ENCODE measurements around the gene STAT3.
"Not testable (repeated sequence)": the region's sequence is repeated elsewhere in the genome, so short reads cannot be mapped to it uniquely, and the experiment has no call there.

Gene STAT3

GRCh38 chr17:42270596-42270995 is 117.6 kb downstream of the STAT3 start:
- TF ChIP-seq, protein P1, sequence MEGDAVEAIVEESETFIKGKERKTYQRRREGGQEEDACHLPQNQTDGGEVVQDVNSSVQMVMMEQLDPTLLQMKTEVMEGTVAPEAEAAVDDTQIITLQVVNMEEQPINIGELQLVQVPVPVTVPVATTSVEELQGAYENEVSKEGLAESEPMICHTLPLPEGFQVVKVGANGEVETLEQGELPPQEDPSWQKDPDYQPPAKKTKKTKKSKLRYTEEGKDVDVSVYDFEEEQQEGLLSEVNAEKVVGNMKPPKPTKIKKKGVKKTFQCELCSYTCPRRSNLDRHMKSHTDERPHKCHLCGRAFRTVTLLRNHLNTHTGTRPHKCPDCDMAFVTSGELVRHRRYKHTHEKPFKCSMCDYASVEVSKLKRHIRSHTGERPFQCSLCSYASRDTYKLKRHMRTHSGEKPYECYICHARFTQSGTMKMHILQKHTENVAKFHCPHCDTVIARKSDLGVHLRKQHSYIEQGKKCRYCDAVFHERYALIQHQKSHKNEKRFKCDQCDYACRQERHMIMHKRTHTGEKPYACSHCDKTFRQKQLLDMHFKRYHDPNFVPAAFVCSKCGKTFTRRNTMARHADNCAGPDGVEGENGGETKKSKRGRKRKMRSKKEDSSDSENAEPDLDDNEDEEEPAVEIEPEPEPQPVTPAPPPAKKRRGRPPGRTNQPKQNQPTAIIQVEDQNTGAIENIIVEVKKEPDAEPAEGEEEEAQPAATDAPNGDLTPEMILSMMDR (IDR thresholded peaks at IDR 0.05; ENCODE audit: insufficient read depth, low read depth, low read length, missing control alignments) = no peak
- no peak for DNase-seq (ENCODE audit: low read depth)
- H3K4me3 ChIP-seq (ENCODE audit: low read depth, low read length) = no peak overlapping the region

DNA sequence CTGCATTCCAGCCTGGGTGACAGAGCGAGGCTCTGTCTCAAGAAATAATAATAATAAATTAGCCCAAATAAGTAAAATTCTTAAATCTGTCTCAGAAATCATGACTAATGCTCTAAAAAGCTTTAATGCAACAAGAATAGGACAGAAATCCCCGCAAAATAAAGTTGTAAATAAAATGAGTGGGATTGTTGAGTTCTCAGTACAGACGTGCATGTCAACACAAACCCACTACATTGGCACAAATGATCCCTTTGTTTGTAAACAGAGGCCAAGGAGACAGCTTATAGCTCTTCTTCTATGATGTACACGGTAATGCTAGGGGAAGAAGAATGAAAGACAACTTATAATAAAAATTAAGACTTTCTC is 118.1 kb downstream of the STAT3 start:
- TF ChIP-seq, protein P1 (IDR thresholded peaks at IDR 0.05; ENCODE audit: insufficient read depth, low read depth, low read length, missing control alignments) = no peak
- H3K4me3 ChIP-seq (ENCODE audit: low read depth, low read length) = no peak overlapping the region
- no peak for DNase-seq (ENCODE audit: low read depth)

DNA sequence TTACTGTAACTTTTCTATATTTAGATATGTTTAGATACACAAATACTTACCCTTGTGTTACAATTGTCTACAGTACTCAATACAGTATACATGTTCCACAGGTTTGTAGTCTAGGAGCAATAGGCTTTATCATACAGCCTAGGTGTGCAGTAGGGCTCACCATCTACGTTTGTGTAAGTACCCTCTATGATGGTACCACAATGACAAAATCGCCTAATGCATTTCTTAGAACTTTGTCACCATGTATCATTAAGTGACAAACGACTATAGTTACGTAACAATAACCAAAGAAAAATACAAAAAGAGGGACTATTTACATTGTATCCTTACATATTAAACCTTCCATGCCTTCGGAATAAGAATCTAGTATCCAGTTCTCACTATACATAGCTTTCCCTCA is 120.0 kb downstream of the STAT3 start:
- TF ChIP-seq, protein P1 (IDR thresholded peaks at IDR 0.05; ENCODE audit: insufficient read depth, low read depth, low read length, missing control alignments) = no peak
- H3K4me3 ChIP-seq (ENCODE audit: low read depth, low read length) = no peak overlapping the region
- no peak for DNase-seq (ENCODE audit: low read depth)

DNA sequence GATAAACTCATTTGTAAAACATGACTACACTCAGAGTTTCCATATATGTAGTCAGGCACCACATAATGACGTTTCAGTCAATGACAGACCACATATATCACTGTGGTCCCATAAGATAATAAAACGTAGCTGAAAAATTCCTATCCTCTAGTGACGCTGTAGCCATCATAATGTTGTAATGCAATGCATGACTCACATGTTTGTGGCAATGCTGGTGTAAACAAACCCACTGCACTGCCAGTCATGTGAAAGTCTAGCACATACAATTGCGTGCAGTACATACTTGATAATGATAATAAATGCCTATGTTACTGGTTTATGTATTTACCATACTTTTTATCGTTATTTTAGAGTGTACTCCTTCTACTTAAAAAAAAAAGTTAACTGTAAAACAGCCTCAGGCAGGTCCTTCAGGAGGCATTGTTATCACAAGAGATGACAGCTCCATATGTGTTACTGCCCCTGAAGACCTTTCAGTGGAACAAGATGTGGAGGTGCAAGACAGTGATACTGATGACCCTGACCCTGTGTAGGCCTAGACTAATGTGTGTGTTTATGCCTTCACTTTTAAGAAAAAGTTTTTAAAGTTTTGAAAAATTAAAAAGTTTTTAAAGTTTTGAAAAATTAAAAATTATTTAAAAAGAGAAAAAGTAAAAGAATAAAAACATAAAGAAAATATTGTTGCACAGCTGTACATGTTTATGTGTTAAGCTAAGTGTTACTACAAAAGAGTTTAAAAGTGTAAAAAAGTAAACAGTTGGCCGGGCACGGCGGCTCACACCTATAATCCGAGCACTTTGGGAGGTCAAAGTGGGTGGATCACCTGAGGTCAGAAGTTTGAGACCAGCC is 121.1 kb downstream of the STAT3 start:
- TF ChIP-seq, protein P1 (IDR thresholded peaks at IDR 0.05; ENCODE audit: insufficient read depth, low read depth, low read length, missing control alignments) = no peak
- H3K4me3 ChIP-seq (ENCODE audit: low read depth, low read length) = no peak overlapping the region
- DNase-seq (ENCODE audit: low read depth) = no peak

GRCh38 chr17:42266462-42266861 is 121.8 kb downstream of the STAT3 start:
- DNase-seq (ENCODE audit: low read depth) = no peak
- H3K4me3 ChIP-seq (ENCODE audit: low read depth, low read length) = no peak overlapping the region
- TF ChIP-seq, protein P1 (IDR thresholded peaks at IDR 0.05; ENCODE audit: insufficient read depth, low read depth, low read length, missing control alignments) = no peak

- not testable (repeated sequence) for DNase-seq (ENCODE audit: low read depth); H3K4me3 ChIP-seq (ENCODE audit: low read depth, low read length)
Observed at GRCh38 chr17:42264366-42264765, 123.9 kb downstream of the STAT3 start.
